Bronchial epithelial cell (primary cell): ENCODE results near the gene PTBP3. TPM values are rescaled to one million over a fixed set of nuclear protein-coding genes. Genes with fewer than 3 reads are reported as not detected.
"Not testable (repeated sequence)": the region's sequence is repeated elsewhere in the genome, so short reads cannot be mapped to it uniquely, and the experiment has no call there.

Source experiments
- DNase-seq: peaks from one replicate; pipeline ENCODE4 v3.0.0-alpha.2; 2010; ENCODE audit warnings: low read depth
- FAIRE-seq: peaks from 2 replicates; lab custom pipeline; 2011; peaks lifted over from hg19 to GRCh38; lab: Jason Lieb, UNC
- H3K27me3 ChIP-seq: 2 replicates; pipeline ENCODE4 v1.5.1; 2011; ENCODE audit warnings: low read length; ENCODE audit not compliant: control insufficient read depth, insufficient read depth
- H3K36me3 ChIP-seq: 2 replicates; pipeline ENCODE4 v1.5.1; 2011; ENCODE audit warnings: low read length; ENCODE audit not compliant: control insufficient read depth, insufficient read depth
- H3K4me3 ChIP-seq: 2 replicates; pipeline ENCODE4 v1.5.1; 2011; ENCODE audit warnings: mild to moderate bottlenecking, low read depth, low read length, control low read depth
- total RNA-seq: library from RNA; depleted of rRNA; stranded (reverse); fragments of >200 nt; gene quantifications from 2 replicates; pipeline ENCODE4 v1.2.1, GENCODE V29; 2014
- TF ChIP-seq, protein P1 (sequence below): IDR thresholded peaks from 2 replicates; pipeline ENCODE4 v1.5.1; 2011; ENCODE audit warnings: mild to moderate bottlenecking, moderate library complexity, low read length, control low read depth, inconsistent platforms; ENCODE audit not compliant: insufficient read depth, severe bottlenecking

PTBP3 gene
- total RNA-seq, 1 donor from 2014 or later = 62.4 TPM

- Histone ChIP-seq H3K36me3 (no peaks in the 10 kb centered on the region), H3K27me3 (no peaks in the 10 kb centered on the region), H3K4me3 (no peak overlapping the region)
- FAIRE-seq (no peak), DNase-seq (peak; percentile 84)
- TF ChIP-seq, protein P1, sequence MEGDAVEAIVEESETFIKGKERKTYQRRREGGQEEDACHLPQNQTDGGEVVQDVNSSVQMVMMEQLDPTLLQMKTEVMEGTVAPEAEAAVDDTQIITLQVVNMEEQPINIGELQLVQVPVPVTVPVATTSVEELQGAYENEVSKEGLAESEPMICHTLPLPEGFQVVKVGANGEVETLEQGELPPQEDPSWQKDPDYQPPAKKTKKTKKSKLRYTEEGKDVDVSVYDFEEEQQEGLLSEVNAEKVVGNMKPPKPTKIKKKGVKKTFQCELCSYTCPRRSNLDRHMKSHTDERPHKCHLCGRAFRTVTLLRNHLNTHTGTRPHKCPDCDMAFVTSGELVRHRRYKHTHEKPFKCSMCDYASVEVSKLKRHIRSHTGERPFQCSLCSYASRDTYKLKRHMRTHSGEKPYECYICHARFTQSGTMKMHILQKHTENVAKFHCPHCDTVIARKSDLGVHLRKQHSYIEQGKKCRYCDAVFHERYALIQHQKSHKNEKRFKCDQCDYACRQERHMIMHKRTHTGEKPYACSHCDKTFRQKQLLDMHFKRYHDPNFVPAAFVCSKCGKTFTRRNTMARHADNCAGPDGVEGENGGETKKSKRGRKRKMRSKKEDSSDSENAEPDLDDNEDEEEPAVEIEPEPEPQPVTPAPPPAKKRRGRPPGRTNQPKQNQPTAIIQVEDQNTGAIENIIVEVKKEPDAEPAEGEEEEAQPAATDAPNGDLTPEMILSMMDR = no peak
These were observed 37.6 kb upstream of the PTBP3 start for GRCh38 chr9:112371060-112371459.

DNA sequence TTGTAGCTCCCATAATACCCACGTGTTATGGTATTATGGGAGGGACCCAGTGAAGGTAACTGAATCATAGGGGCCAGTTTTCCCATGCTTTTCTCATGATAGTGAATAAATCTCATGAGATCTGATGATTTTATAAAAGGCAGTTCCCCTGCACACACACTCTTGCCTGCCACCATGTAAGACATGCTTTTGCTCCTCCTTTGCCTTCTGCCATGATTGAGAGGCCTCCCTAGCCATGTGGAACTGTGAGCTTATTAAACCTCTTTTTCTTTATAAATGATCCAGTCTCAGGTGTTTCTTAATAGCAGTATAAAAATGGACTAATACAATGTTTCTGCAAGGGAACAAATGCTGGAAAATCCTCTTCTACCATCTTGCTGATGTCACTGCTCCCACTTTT lies 36.4 kb upstream of the PTBP3 start:
- Histone ChIP-seq H3K27me3 (no peaks in the 10 kb centered on the region), H3K36me3 (no peaks in the 10 kb centered on the region), H3K4me3 (no peak overlapping the region)
- DNase-seq = no peak
- no peak for FAIRE-seq
- TF ChIP-seq, protein P1 = no peak

DNA sequence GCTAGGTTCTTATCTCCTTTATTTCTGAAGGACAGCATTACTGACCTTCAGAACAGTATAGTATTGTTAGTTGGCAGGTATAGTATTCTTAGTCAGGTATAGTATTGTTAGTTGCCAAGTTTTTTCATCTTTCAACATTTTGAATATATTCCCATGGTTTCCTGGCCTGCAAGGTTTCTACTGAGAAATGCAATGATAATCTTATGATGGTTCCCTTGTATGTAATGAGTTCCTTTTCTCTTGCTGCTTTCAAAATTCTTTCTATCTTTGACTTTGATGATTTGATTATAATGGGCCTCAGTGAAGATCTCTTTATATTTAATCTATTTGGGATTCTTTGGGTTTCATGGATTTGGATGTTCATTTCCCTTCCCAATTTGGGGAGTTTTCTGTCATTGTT lies 34.0 kb upstream of the PTBP3 start:
- no peak for DNase-seq
- Histone ChIP-seq H3K36me3 (no peaks in the 10 kb centered on the region), H3K4me3 (no peak overlapping the region), H3K27me3 (no peaks in the 10 kb centered on the region)
- TF ChIP-seq, protein P1 = no peak
- FAIRE-seq = no peak

DNA sequence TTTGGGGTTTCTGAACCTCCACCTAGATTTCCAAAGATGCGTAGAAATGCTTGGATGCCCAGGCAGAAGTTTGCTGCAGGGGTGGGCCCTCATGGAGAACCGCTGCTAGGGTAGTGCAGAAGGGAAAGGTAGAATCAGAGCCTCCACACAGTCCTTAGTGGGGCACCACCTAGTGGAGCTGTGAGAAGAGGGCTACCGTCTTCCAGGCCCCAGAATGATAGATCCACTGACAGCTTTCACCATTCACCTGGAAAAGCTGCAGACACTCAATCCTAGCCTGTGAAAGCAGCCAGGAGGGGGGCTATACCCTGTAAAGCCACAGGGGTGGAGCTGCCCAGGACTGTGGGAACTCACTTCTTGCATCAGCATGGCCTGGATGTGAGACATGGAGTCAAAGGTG lies 33.2 kb upstream of the PTBP3 start:
- Histone ChIP-seq H3K27me3 (no peaks in the 10 kb centered on the region), H3K36me3 (no peaks in the 10 kb centered on the region), H3K4me3 (no peak overlapping the region)
- DNase-seq (no peak), FAIRE-seq (no peak)
- TF ChIP-seq, protein P1 = peak; percentile 11

GRCh38 chr9:112365257-112365656 lies 31.8 kb upstream of the PTBP3 start:
- H3K4me3 ChIP-seq, H3K27me3 ChIP-seq, DNase-seq, H3K36me3 ChIP-seq, FAIRE-seq: not testable (repeated sequence)

- H3K4me3 ChIP-seq = no peak overlapping the region
- no peaks in the 10 kb centered on the region for H3K27me3 ChIP-seq
- DNase-seq (no peak), FAIRE-seq (no peak)
- TF ChIP-seq, protein P1 = no peak
- H3K36me3 ChIP-seq = no peaks in the 10 kb centered on the region
These were observed 31.3 kb upstream of the PTBP3 start for GRCh38 chr9:112364761-112365160.
